Mucosa of rectum (tissue), 2 donors: ENCODE measurements around the gene MED13L.

ENCODE experiments used
- H3K27ac ChIP-seq, 2 donors: one replicate each; pipeline ENCODE4 v1.7.0; 2013; ENCODE audit warnings: inconsistent platforms in 2 of 2, low read depth in 2 of 2, low read length in 2 of 2
- H3K27me3 ChIP-seq, 2 donors: one replicate each; pipeline ENCODE4 v1.7.0; 2013; ENCODE audit warnings: low read length in 2 of 2; ENCODE audit not compliant: control insufficient read depth in 2 of 2, insufficient read depth in 2 of 2
- H3K36me3 ChIP-seq, 2 donors: one replicate each; pipeline ENCODE4 v1.7.0; 2013; ENCODE audit warnings: low read length in 2 of 2; ENCODE audit not compliant: control insufficient read depth in 2 of 2, insufficient read depth in 2 of 2
- H3K4me1 ChIP-seq, 2 donors: one replicate each; pipeline ENCODE4 v1.7.0; 2013; ENCODE audit warnings: low read length in 2 of 2, mild to moderate bottlenecking in 1 of 2; ENCODE audit not compliant: control insufficient read depth in 2 of 2, insufficient read depth in 2 of 2
- H3K4me3 ChIP-seq, 2 donors: one replicate each; pipeline ENCODE4 v1.7.0; 2013; ENCODE audit warnings: low read length in 2 of 2
- H3K9ac ChIP-seq, 2 donors: one replicate each; pipeline ENCODE4 v1.7.0; 2013; ENCODE audit warnings: low read length in 2 of 2, low read depth in 1 of 2, mild to moderate bottlenecking in 1 of 2
- H3K9me3 ChIP-seq, 2 donors: one replicate each; pipeline ENCODE4 v1.7.0; 2013; ENCODE audit warnings: low read length in 2 of 2; ENCODE audit not compliant: control insufficient read depth in 2 of 2
- donor health status: healthy.
- donor health status: Normal muscosa, but diverticular disease.

MED13L gene

GRCh38 chr12:115953450-115953849 is 324.0 kb downstream of the MED13L start:
- Histone ChIP-seq H3K9me3 (no peaks in the 10 kb centered on the region), H3K4me3 (no peak overlapping the region), H3K36me3 (peaks cover 6% of the 10 kb centered on the region in 2 donors), H3K27me3 (no peaks in the 10 kb centered on the region), H3K27ac (no peak overlapping the region), H3K4me1 (no peaks in the 10 kb centered on the region), H3K9ac (no peak overlapping the region)

- Histone ChIP-seq H3K27ac (no peak overlapping the region), H3K9me3 (no peaks in the 10 kb centered on the region), H3K36me3 (peaks cover 3 to 5% of the 10 kb centered on the region in 2 donors), H3K27me3 (no peaks in the 10 kb centered on the region), H3K4me1 (no peaks in the 10 kb centered on the region), H3K9ac (no peak overlapping the region), H3K4me3 (no peak overlapping the region)
Measured at GRCh38 chr12:115953031-115953430, 324.5 kb downstream of the MED13L start.

- H3K27me3 ChIP-seq: no peaks in the 10 kb centered on the region
- no peaks in the 10 kb centered on the region for H3K9me3 ChIP-seq
- no peak overlapping the region for H3K27ac ChIP-seq
- no peaks in the 10 kb centered on the region for H3K36me3 ChIP-seq
- no peaks in the 10 kb centered on the region for H3K4me1 ChIP-seq
- H3K9ac ChIP-seq: no peak overlapping the region
- H3K4me3 ChIP-seq: no peak overlapping the region
Measured at GRCh38 chr12:115950959-115951358, 326.5 kb downstream of the MED13L start.

- Histone ChIP-seq H3K9me3 (no peaks in the 10 kb centered on the region), H3K4me1 (no peaks in the 10 kb centered on the region), H3K27ac (no peak overlapping the region), H3K36me3 (no peaks in the 10 kb centered on the region), H3K9ac (no peak overlapping the region), H3K27me3 (no peaks in the 10 kb centered on the region), H3K4me3 (no peak overlapping the region)
Measured at GRCh38 chr12:115949675-115950074, 327.8 kb downstream of the MED13L start.

GRCh38 chr12:115947696-115948062 is 329.8 kb downstream of the MED13L start:
- no peak overlapping the region for H3K4me3 ChIP-seq
- no peak overlapping the region for H3K9ac ChIP-seq
- H3K9me3 ChIP-seq: no peaks in the 10 kb centered on the region
- no peak overlapping the region for H3K27ac ChIP-seq
- H3K36me3 ChIP-seq: no peaks in the 10 kb centered on the region
- H3K4me1 ChIP-seq: no peaks in the 10 kb centered on the region
- no peaks in the 10 kb centered on the region for H3K27me3 ChIP-seq

GRCh38 chr12:115946867-115947695 is 330.4 kb downstream of the MED13L start:
- Histone ChIP-seq H3K9me3 (no peaks in the 10 kb centered on the region), H3K4me1 (no peaks in the 10 kb centered on the region)

GRCh38 chr12:115946092-115946491 is 331.4 kb downstream of the MED13L start:
- H3K4me1 ChIP-seq: no peaks in the 10 kb centered on the region
- H3K27ac ChIP-seq: no peak overlapping the region
- no peak overlapping the region for H3K4me3 ChIP-seq
- H3K9me3 ChIP-seq: no peaks in the 10 kb centered on the region
- H3K9ac ChIP-seq: no peak overlapping the region
- H3K36me3 ChIP-seq: no peaks in the 10 kb centered on the region
- H3K27me3 ChIP-seq: no peaks in the 10 kb centered on the region

More at GRCh38 chr12:115946867-115947695, 330.4 kb downstream of the MED13L start:
- Histone ChIP-seq H3K27me3 (no peaks in the 10 kb centered on the region), H3K4me3 (no peak overlapping the region), H3K36me3 (no peaks in the 10 kb centered on the region), H3K9ac (no peak overlapping the region), H3K27ac (no peak overlapping the region)

- H3K27me3 ChIP-seq: no peaks in the 10 kb centered on the region
- no peak overlapping the region for H3K9ac ChIP-seq
- H3K4me3 ChIP-seq: no peak overlapping the region
- no peaks in the 10 kb centered on the region for H3K36me3 ChIP-seq
- no peaks in the 10 kb centered on the region for H3K4me1 ChIP-seq
- no peaks in the 10 kb centered on the region for H3K9me3 ChIP-seq
- H3K27ac ChIP-seq: no peak overlapping the region
Measured at GRCh38 chr12:115945491-115945885, 332.0 kb downstream of the MED13L start.

GRCh38 chr12:115944837-115945490 is 332.5 kb downstream of the MED13L start:
- no peak overlapping the region for H3K27ac ChIP-seq
- H3K27me3 ChIP-seq: no peaks in the 10 kb centered on the region
- no peak overlapping the region for H3K9ac ChIP-seq
- no peaks in the 10 kb centered on the region for H3K4me1 ChIP-seq
- peaks cover 0 to 1% of the 10 kb centered on the region in 2 donors for H3K9me3 ChIP-seq
- H3K36me3 ChIP-seq: no peaks in the 10 kb centered on the region
- no peak overlapping the region for H3K4me3 ChIP-seq

GRCh38 chr12:115944392-115944742 is 333.1 kb downstream of the MED13L start:
- Histone ChIP-seq H3K36me3 (no peaks in the 10 kb centered on the region), H3K9me3 (peaks cover 0 to 3% of the 10 kb centered on the region in 2 donors), H3K27ac (no peak overlapping the region), H3K27me3 (no peaks in the 10 kb centered on the region), H3K4me1 (no peaks in the 10 kb centered on the region), H3K4me3 (no peak overlapping the region), H3K9ac (no peak overlapping the region)
